Muscle of leg (tissue), 16 donors: ENCODE data around the gene SMTN. TPM values are rescaled to one million over a fixed set of nuclear protein-coding genes. Genes with fewer than 3 reads are reported as not detected.

Experiments used
- DNase-seq: peaks from one replicate; pipeline ENCODE4 v3.0.0; 2013
- H3K27ac ChIP-seq: one replicate; pipeline ENCODE4 v1.5.1; 2013; ENCODE audit warnings: mild to moderate bottlenecking, low read length, control low read depth
- H3K27me3 ChIP-seq: one replicate; pipeline ENCODE4 v1.6.1; 2013; ENCODE audit warnings: low read length; ENCODE audit not compliant: control insufficient read depth, insufficient read depth
- H3K36me3 ChIP-seq: one replicate; pipeline ENCODE4 v1.6.1; 2013; ENCODE audit warnings: low read length; ENCODE audit not compliant: control insufficient read depth, insufficient read depth
- H3K4me1 ChIP-seq: one replicate; pipeline ENCODE4 v1.6.1; 2013; ENCODE audit warnings: low read length; ENCODE audit not compliant: control insufficient read depth, insufficient read depth
- H3K4me3 ChIP-seq: one replicate; pipeline ENCODE4 v1.5.1; 2013; ENCODE audit warnings: low read length, control low read depth
- H3K9me3 ChIP-seq: replicated peaks from 2 replicates; pipeline ENCODE4 v1.6.1; 2013; ENCODE audit warnings: low read depth, low read length; ENCODE audit not compliant: control insufficient read depth
- WGBS: methylation state at CpG from one replicate; pipeline ENCODE4 v1.1.5; 2013; ENCODE audit warnings: missing lambda C conversion rate; ENCODE audit not compliant: insufficient coverage; 5-methylcytosine and 5-hydroxymethylcytosine counted together
- long read RNA-seq, 11 donors: transcript quantifications; one replicate each; lab custom pipeline, GENCODE V29; 2026
- polyA plus RNA-seq, 8 donors: library from polyadenylated mRNA; unstranded; fragments of 120-200 nt; gene quantifications; one replicate each; pipeline versions ENCODE4 v1.2.1 to v1.2.3, GENCODE V29; 2013; ENCODE audit warnings: inconsistent platforms in 1 of 8, low replicate concordance in 1 of 8; ENCODE audit not compliant: insufficient read length in 8 of 8, insufficient read depth in 1 of 8
- total RNA-seq: library from RNA; stranded (reverse); fragments of 120-200 nt; gene quantifications from one replicate; pipeline ENCODE4 v1.2.4, GENCODE V29; 2013

The SMTN gene
- 142 TPM for total RNA-seq
- polyA plus RNA-seq, result 100 to 1,000 TPM; 103 to 284 (median 188) TPM
- long read RNA-seq, donor 1, transcript SMTN-204 (9 exons, 1,735 nt), result major isoform, 5 of 35 reads
- long read RNA-seq, donor 1, partial matches to known transcripts, result 27 of 35 reads
- long read RNA-seq, donor 1, other reads (novel, unspliced or antisense), result 0 of 35 reads
- long read RNA-seq, donor 2, partial matches to known transcripts, result 0 of 2 reads
- long read RNA-seq, donor 2, other reads (novel, unspliced or antisense), result 0 of 2 reads
- long read RNA-seq, donor 3, transcript SMTN-201 (21 exons, 3,295 nt), result minor isoform, 5 of 79 reads
- long read RNA-seq, donor 3, transcript SMTN-204 (9 exons, 1,735 nt), result major isoform, 21 of 79 reads
- long read RNA-seq, donor 3, partial matches to known transcripts, result 53 of 79 reads
- long read RNA-seq, donor 3, other reads (novel, unspliced or antisense), result 0 of 79 reads
- long read RNA-seq, donor 4, transcript SMTN-204 (9 exons, 1,735 nt), result major isoform, 13 of 54 reads
- long read RNA-seq, donor 4, partial matches to known transcripts, result 38 of 54 reads
- long read RNA-seq, donor 4, other reads (novel, unspliced or antisense), result 0 of 54 reads
- long read RNA-seq, donor 5, transcript SMTN-201 (21 exons, 3,295 nt), result minor isoform, 7 of 197 reads
- long read RNA-seq, donor 5, transcript SMTN-204 (9 exons, 1,735 nt), result major isoform, 21 of 197 reads
- long read RNA-seq, donor 5, partial matches to known transcripts, result 153 of 197 reads
- long read RNA-seq, donor 5, other reads (novel, unspliced or antisense), result 13 of 197 reads
- long read RNA-seq, donor 6, transcript SMTN-201 (21 exons, 3,295 nt), result minor isoform, 5 of 148 reads
- long read RNA-seq, donor 6, transcript SMTN-204 (9 exons, 1,735 nt), result major isoform, 35 of 148 reads
- long read RNA-seq, donor 6, partial matches to known transcripts, result 100 of 148 reads
- long read RNA-seq, donor 6, other reads (novel, unspliced or antisense), result 7 of 148 reads
- long read RNA-seq, donor 7, transcript SMTN-204 (9 exons, 1,735 nt), result major isoform, 13 of 47 reads
- long read RNA-seq, donor 7, partial matches to known transcripts, result 26 of 47 reads
- long read RNA-seq, donor 7, other reads (novel, unspliced or antisense), result 0 of 47 reads
- long read RNA-seq, donor 8, transcript SMTN-204 (9 exons, 1,735 nt), result major isoform, 6 of 32 reads
- long read RNA-seq, donor 8, partial matches to known transcripts, result 12 of 32 reads
- long read RNA-seq, donor 8, other reads (novel, unspliced or antisense), result 12 of 32 reads
- long read RNA-seq, donor 9, transcript SMTN-204 (9 exons, 1,735 nt), result major isoform, 10 of 41 reads
- long read RNA-seq, donor 9, partial matches to known transcripts, result 28 of 41 reads
- long read RNA-seq, donor 9, other reads (novel, unspliced or antisense), result 0 of 41 reads
- long read RNA-seq, donor 10, transcript SMTN-204 (9 exons, 1,735 nt), result major isoform, 14 of 92 reads
- long read RNA-seq, donor 10, partial matches to known transcripts, result 62 of 92 reads
- long read RNA-seq, donor 10, other reads (novel, unspliced or antisense), result 10 of 92 reads
- long read RNA-seq, donor 11, transcript SMTN-204 (9 exons, 1,735 nt), result major isoform, 20 of 74 reads
- long read RNA-seq, donor 11, partial matches to known transcripts, result 51 of 74 reads
- long read RNA-seq, donor 11, other reads (novel, unspliced or antisense), result 0 of 74 reads

GRCh38 chr22:31080848-31081649 is at the start of gene SMTN:
Gene SMTN, plus strand, starts transcription at chr22:31081318. Its CDS starts 1,941 bp downstream, at chr22:31083259.
- H3K4me1 ChIP-seq, result peaks cover 60% of the 10 kb centered on the region

GRCh38 chr22:31036671-31037550 is 44.2 kb upstream of the SMTN start:
- H3K4me1 ChIP-seq, result peaks cover 22% of the 10 kb centered on the region

More at GRCh38 chr22:31080848-31081649, at the start of gene SMTN:
- WGBS, result under 1% methylated on average over 53 of the region's 63 CpGs
- H3K27ac ChIP-seq, result peak within 1 kb of the TSS; percentile 94
- H3K27me3 ChIP-seq, result no peaks in the 10 kb centered on the region
- DNase-seq, result peak; percentile 97
- H3K9me3 ChIP-seq, result no peaks in the 10 kb centered on the region
- peaks cover 18% of the 10 kb centered on the region for H3K36me3 ChIP-seq
- H3K4me3 ChIP-seq, result peak within 1 kb of the TSS; percentile 80

GRCh38 chr22:31038686-31039085 is 42.4 kb upstream of the SMTN start:
- H3K27ac ChIP-seq, result peak overlapping the region; percentile 89
- no peak for DNase-seq
- WGBS, result no CpG with 5 or more reads among the region's 1 CpG
- H3K4me3 ChIP-seq, result no peak overlapping the region
- no peaks in the 10 kb centered on the region for H3K27me3 ChIP-seq
- H3K36me3 ChIP-seq, result no peaks in the 10 kb centered on the region
- H3K9me3 ChIP-seq, result no peaks in the 10 kb centered on the region
- H3K4me1 ChIP-seq, result peaks cover 22% of the 10 kb centered on the region

More at GRCh38 chr22:31036671-31037550, 44.2 kb upstream of the SMTN start:
- H3K27ac ChIP-seq, result peak overlapping the region; percentile 88
- WGBS, result 23% methylated on average over 14 of the region's 20 CpGs
- H3K27me3 ChIP-seq, result no peaks in the 10 kb centered on the region
- peak; percentile 94 for DNase-seq
- H3K36me3 ChIP-seq, result no peaks in the 10 kb centered on the region
- H3K9me3 ChIP-seq, result no peaks in the 10 kb centered on the region
- no peak overlapping the region for H3K4me3 ChIP-seq

GRCh38 chr22:31039393-31039792 is 41.7 kb upstream of the SMTN start:
- Histone ChIP-seq H3K4me1 (peaks cover 26% of the 10 kb centered on the region), H3K4me3 (no peak overlapping the region), H3K9me3 (no peaks in the 10 kb centered on the region), H3K27me3 (no peaks in the 10 kb centered on the region), H3K36me3 (no peaks in the 10 kb centered on the region), H3K27ac (peak overlapping the region; percentile 89)
- DNase-seq, result peak; percentile 93
- WGBS, result 7% methylated on average over 7 of the region's 9 CpGs

GRCh38 chr22:31040542-31041398 is 40.3 kb upstream of the SMTN start:
- Histone ChIP-seq H3K9me3 (no peaks in the 10 kb centered on the region), H3K27me3 (no peaks in the 10 kb centered on the region), H3K27ac (no peak overlapping the region), H3K4me3 (no peak overlapping the region), H3K36me3 (no peaks in the 10 kb centered on the region), H3K4me1 (peaks cover 32% of the 10 kb centered on the region)
- DNase-seq, result no peak
- no CpG with 5 or more reads among the region's 3 CpGs for WGBS

- Histone ChIP-seq H3K36me3 (no peaks in the 10 kb centered on the region), H3K4me1 (peaks cover 36% of the 10 kb centered on the region), H3K27ac (peak overlapping the region; percentile 59), H3K4me3 (no peak overlapping the region), H3K27me3 (no peaks in the 10 kb centered on the region), H3K9me3 (no peaks in the 10 kb centered on the region)
- DNase-seq, result peak; percentile 76
- WGBS, result 34% methylated on average over 8 of the region's 13 CpGs
Measured at GRCh38 chr22:31044262-31044861, 36.8 kb upstream of the SMTN start.

GRCh38 chr22:31045900-31046538 is 35.1 kb upstream of the SMTN start:
- no peaks in the 10 kb centered on the region for H3K36me3 ChIP-seq
- peaks cover 31% of the 10 kb centered on the region for H3K4me1 ChIP-seq
- no peaks in the 10 kb centered on the region for H3K27me3 ChIP-seq
- peak overlapping the region; percentile 81 for H3K27ac ChIP-seq
- H3K4me3 ChIP-seq, result no peak overlapping the region
- 83% methylated on average over 2 of the region's 4 CpGs for whole genome bisulfite sequencing
- no peak for DNase-seq
- no peaks in the 10 kb centered on the region for H3K9me3 ChIP-seq
